Panc1 (cell line): ENCODE results near the gene PAH. TPM values are rescaled to one million over a fixed set of nuclear protein-coding genes. Genes with fewer than 3 reads are reported as not detected.
A peak's percentile ranks its signal among the peaks of the same experiment; 100 is the strongest.

Source experiments
- ATAC-seq: fragments of 200-7000 bp; cut with Tn5 transposase; 2 replicates; pipeline ENCODE4 v1.9.1; 2020; ENCODE audit warnings: mild to moderate bottlenecking, moderate library complexity
- BruUV-seq: library from RNA; stranded (reverse); fragments of 400-500 nt; replicated peaks from 2 replicates; lab custom pipeline; 2021; lab: Mats Ljungman, UMichigan
- CTCF ChIA-PET: fragments of 300-600 bp; sonication (Branson Sonifier 250); formaldehyde crosslinking; loops from one replicate; lab custom pipeline; 2022; ENCODE audit warnings: antibody characterized with exemption; lab: Charles Lee
- POLR2A ChIA-PET: fragments of 300-600 bp; sonication (Branson Sonifier 250); formaldehyde crosslinking; loops from one replicate; lab custom pipeline; 2022; ENCODE audit warnings: antibody characterized with exemption; lab: Charles Lee
- DNase-seq: peaks from one replicate; pipeline ENCODE4 v3.0.0-alpha.2; 2010; ENCODE audit warnings: low read depth, low spot score
- H3K27ac ChIP-seq: 2 replicates; pipeline ENCODE4 v1.5.1; 2011; ENCODE audit warnings: mild to moderate bottlenecking, low read length, inconsistent platforms
- H3K27me3 ChIP-seq: fragments of 200-500 bp; sonication (Bioruptor generic); 2 replicates; pipeline ENCODE4 v1.6.0; 2014; ENCODE audit warnings: low read length, inconsistent platforms; ENCODE audit not compliant: control insufficient read depth, insufficient read depth
- H3K36me3 ChIP-seq: fragments of 200-500 bp; sonication (Bioruptor generic); 2 replicates; pipeline ENCODE4 v1.5.1; 2014; ENCODE audit warnings: inconsistent platforms, mild to moderate bottlenecking, low read length, moderate library complexity; ENCODE audit not compliant: control insufficient read depth, insufficient read depth
- H3K4me1 ChIP-seq: 2 replicates; pipeline ENCODE4 v1.5.1; 2011; ENCODE audit warnings: inconsistent platforms, mild to moderate bottlenecking, low read length, moderate library complexity; ENCODE audit not compliant: control insufficient read depth, insufficient read depth
- H3K4me3 ChIP-seq, 2 experiments: 2 replicates each; pipeline ENCODE4 v1.5.1; 2011 to 2012; ENCODE audit warnings: low read depth in 2 of 2, low read length in 2 of 2, mild to moderate bottlenecking in 2 of 2, inconsistent platforms in 1 of 2, moderate library complexity in 1 of 2
- H3K9me3 ChIP-seq: fragments of 200-500 bp; sonication (Bioruptor generic); 2 replicates; pipeline ENCODE4 v1.5.1; 2014; ENCODE audit warnings: low read depth, mild to moderate bottlenecking, inconsistent platforms, low read length, moderate library complexity; ENCODE audit not compliant: control insufficient read depth, insufficient read depth
- CTCF ChIP-seq: fragments of 450-650 bp; IDR thresholded peaks from 2 replicates; pipeline ENCODE4 v1.5.1; 2017; ENCODE audit warnings: mild to moderate bottlenecking
- POLR2AphosphoS5 ChIP-seq: IDR thresholded peaks from 2 replicates; pipeline ENCODE4 v1.6.1; 2012; ENCODE audit warnings: mild to moderate bottlenecking, low read depth, low read length, moderate library complexity
- REST ChIP-seq, 2 experiments: IDR thresholded peaks; 2 replicates each; pipeline ENCODE4 v1.6.1; 2011 to 2012; ENCODE audit warnings: low read depth in 2 of 2, control low read depth in 1 of 2, low read length in 1 of 2, mild to moderate bottlenecking in 1 of 2, moderate library complexity in 1 of 2; ENCODE audit not compliant: insufficient read depth in 1 of 2
- SIN3A ChIP-seq: IDR thresholded peaks from 2 replicates; pipeline ENCODE4 v1.6.1; 2012; ENCODE audit warnings: low read depth, mild to moderate bottlenecking, low read length, moderate library complexity, borderline replicate concordance; ENCODE audit not compliant: insufficient read depth
- TCF7L2 ChIP-seq: IDR thresholded peaks from 2 replicates; pipeline ENCODE4 v1.6.1; 2011; ENCODE audit warnings: mild to moderate bottlenecking, low read depth, low read length, inconsistent platforms
- in situ Hi-C: cut with HindIII; loops from 2 replicates; pipeline ENCODE4 v1.10.0; 2016; ENCODE audit warnings: low sequenced_read_pairs, low pct_unique_long_range_greater_than_20kb
- intact Hi-C: fragments of 100-400 bp; cut with micrococcal nuclease; formaldehyde crosslinking; loops from one replicate; pipeline ENCODE4 v1.10.0; 2022; ENCODE audit not compliant: unreplicated experiment
- total RNA-seq: library from RNA; stranded (reverse); gene quantifications from one replicate; pipeline ENCODE4 v1.2.1, GENCODE V29; 2021; ENCODE audit not compliant: unreplicated experiment

PAH gene
- total RNA-seq, 1 experiment from 2014 or later = 0.51 TPM

GRCh38 chr12:102816816-102817434 lies 100.1 kb downstream of the PAH start:
- intact Hi-C loops (no loop called here), in situ Hi-C loops (no loop called here)
- no peak overlapping the region for H3K27ac ChIP-seq
- H3K4me1 ChIP-seq = no peaks in the 10 kb centered on the region
- ATAC-seq = no peak
- TF ChIP-seq TCF7L2 = no peak
- peak; percentile 75 for TF ChIP-seq CTCF
- no peaks in the 10 kb centered on the region for H3K9me3 ChIP-seq
- CTCF ChIA-PET = interaction anchor here (0.6 kb wide), 1 partner anchor 60 kb away, joined by 3 read pairs; no protein-coding TSS in a partner anchor
- BruUV-seq = no TSS peak
- DNase-seq = peak; percentile 2
- H3K36me3 ChIP-seq = no peaks in the 10 kb centered on the region
- POLR2A ChIA-PET = interaction anchor here (0.6 kb wide), 1 partner anchor 88 kb away, joined by 6 read pairs; no protein-coding TSS in a partner anchor
- H3K27me3 ChIP-seq = no peaks in the 10 kb centered on the region
- H3K4me3 ChIP-seq = no peak overlapping the region

- POLR2A ChIA-PET = no interaction called here
- H3K27ac ChIP-seq = no peak overlapping the region
- in situ Hi-C loops (no loop called here), intact Hi-C loops (loop anchor here (5.0 kb wide), 1 partner anchor 878 kb away; no protein-coding TSS in a partner anchor)
- no peak for ATAC-seq
- no peak overlapping the region for H3K4me3 ChIP-seq
- DNase-seq = no peak
- H3K27me3 ChIP-seq = no peaks in the 10 kb centered on the region
- CTCF ChIA-PET = no interaction called here
- TF ChIP-seq POLR2AphosphoS5 = no peak
- TF ChIP-seq REST (IDR thresholded peaks at IDR 0.05; ENCODE audit: insufficient read depth in 1 of 2, low read depth in 2 of 2, low read length in 1 of 2) = no peak
- TF ChIP-seq TCF7L2 = no peak
- TF ChIP-seq SIN3A = no peak
- no peak for TF ChIP-seq CTCF
- H3K36me3 ChIP-seq = no peaks in the 10 kb centered on the region
- no peaks in the 10 kb centered on the region for H3K9me3 ChIP-seq
- no TSS peak for BruUV-seq
- H3K4me1 ChIP-seq = no peaks in the 10 kb centered on the region
These were observed 102.2 kb downstream of the PAH start for GRCh38 chr12:102814691-102815367.
